Karpas-422 (cell line): ENCODE data around the gene MYMX. TPM values are rescaled to one million over a fixed set of nuclear protein-coding genes. Genes with fewer than 3 reads are reported as not detected.
"Not testable (repeated sequence)": the region's sequence is repeated elsewhere in the genome, so short reads cannot be mapped to it uniquely, and the experiment has no call there.

ENCODE experiments used
- DNase-seq: peaks from one replicate; pipeline ENCODE4 v3.0.0-alpha.2; 2015
- H2AFZ ChIP-seq: fragments of 200-600 bp; sonication (generic); 2 replicates; pipeline ENCODE4 v1.6.1; 2014; ENCODE audit warnings: antibody characterized with exemption, low read length, mixed read lengths
- H3K27ac ChIP-seq: fragments of 200-600 bp; sonication (generic); 2 replicates; pipeline ENCODE4 v1.5.1; 2014; ENCODE audit warnings: mild to moderate bottlenecking, low read length, moderate library complexity
- H3K27me3 ChIP-seq: fragments of 200-600 bp; sonication (generic); 2 replicates; pipeline ENCODE4 v1.6.1; 2014; ENCODE audit warnings: low read length, mixed read lengths
- H3K36me3 ChIP-seq: fragments of 200-600 bp; sonication (generic); 2 replicates; pipeline ENCODE4 v1.6.1; 2014; ENCODE audit warnings: low read length, mixed read lengths; ENCODE audit not compliant: insufficient read depth
- H3K4me1 ChIP-seq: fragments of 200-600 bp; sonication (generic); 2 replicates; pipeline ENCODE4 v1.6.1; 2014; ENCODE audit warnings: mild to moderate bottlenecking, low read length, mixed read lengths
- H3K4me2 ChIP-seq: fragments of 200-600 bp; sonication (generic); 2 replicates; pipeline ENCODE4 v1.6.1; 2014; ENCODE audit warnings: low read length, low read depth, mild to moderate bottlenecking; ENCODE audit not compliant: poor library complexity, severe bottlenecking
- H3K4me3 ChIP-seq: fragments of 200-600 bp; sonication (generic); 2 replicates; pipeline ENCODE4 v1.5.1; 2014; ENCODE audit warnings: mild to moderate bottlenecking, antibody characterized with exemption, low read length, mixed read lengths
- H3K79me2 ChIP-seq: fragments of 200-600 bp; sonication (generic); 2 replicates; pipeline ENCODE4 v1.6.1; 2014; ENCODE audit warnings: mild to moderate bottlenecking, low read length, mixed read lengths
- H3K9ac ChIP-seq: fragments of 200-600 bp; sonication (generic); 2 replicates; pipeline ENCODE4 v1.6.0; 2014; ENCODE audit warnings: low read length
- H3K9me2 ChIP-seq: fragments of 200-600 bp; sonication (generic), shearing (Covaris generic); replicated peaks from 2 replicates; pipeline ENCODE4 v1.6.0; 2014; ENCODE audit warnings: mild to moderate bottlenecking, low read length, moderate library complexity; ENCODE audit not compliant: insufficient read depth
- H3K9me3 ChIP-seq: fragments of 300-700, 200-600 bp; sonication (generic); 2 replicates; pipeline ENCODE4 v1.6.1; 2014; ENCODE audit warnings: low read length, mixed read lengths
- H4K20me1 ChIP-seq: fragments of 200-600 bp; sonication (generic); 2 replicates; pipeline ENCODE4 v1.6.1; 2014; ENCODE audit warnings: mild to moderate bottlenecking, antibody characterized with exemption, low read length, low read depth; ENCODE audit not compliant: insufficient read depth
- total RNA-seq: library from RNA; depleted of rRNA; stranded (reverse); fragments of >200 nt; shearing (Covaris generic); gene quantifications from 2 replicates; pipeline ENCODE4 v1.2.3, GENCODE V29; 2014; ENCODE audit warnings: low replicate concordance

Gene MYMX
- total RNA-seq, 1 experiment from 2014 or later: not detected

- Histone ChIP-seq H3K9ac (peak overlapping the region; percentile 23), H3K27ac (no peak overlapping the region), H3K27me3 (no peaks in the 10 kb centered on the region), H3K9me3 (no peaks in the 10 kb centered on the region), H3K9me2 (no peaks in the 10 kb centered on the region), H2AFZ (no peak overlapping the region; the same call in 1 of the 2 replicates), H3K36me3 (no peaks in the 10 kb centered on the region), H3K4me3 (peak overlapping the region; percentile 54; the same call in 1 of the 2 replicates), H3K4me2 (peak overlapping the region; percentile 31), H3K4me1 (peaks cover 5% of the 10 kb centered on the region), H4K20me1 (no peaks in the 10 kb centered on the region), H3K79me2 (no peaks in the 10 kb centered on the region)
- DNase-seq: peak; percentile 51
These were observed 39.8 kb upstream of the MYMX start for GRCh38 chr6:44176762-44177509.

GRCh38 chr6:44177691-44178423, 38.9 kb upstream of the MYMX start:
- no peaks in the 10 kb centered on the region for H3K9me3 ChIP-seq
- H4K20me1 ChIP-seq: no peaks in the 10 kb centered on the region
- no peak overlapping the region for H3K27ac ChIP-seq
- peaks cover 5% of the 10 kb centered on the region for H3K4me1 ChIP-seq
- no peaks in the 10 kb centered on the region for H3K36me3 ChIP-seq
- no peak overlapping the region for H3K4me2 ChIP-seq
- H2AFZ ChIP-seq: no peak overlapping the region
- no peak overlapping the region for H3K9ac ChIP-seq
- DNase-seq: no peak
- no peaks in the 10 kb centered on the region for H3K9me2 ChIP-seq
- H3K27me3 ChIP-seq: no peaks in the 10 kb centered on the region
- H3K79me2 ChIP-seq: no peaks in the 10 kb centered on the region
- H3K4me3 ChIP-seq: no peak overlapping the region

- Histone ChIP-seq H3K4me3 (no peak overlapping the region), H3K4me1 (peaks cover 5% of the 10 kb centered on the region), H4K20me1 (no peaks in the 10 kb centered on the region), H3K79me2 (no peaks in the 10 kb centered on the region), H3K9ac (no peak overlapping the region), H3K4me2 (no peak overlapping the region), H3K27ac (no peak overlapping the region), H2AFZ (no peak overlapping the region), H3K9me3 (no peaks in the 10 kb centered on the region), H3K27me3 (no peaks in the 10 kb centered on the region), H3K9me2 (no peaks in the 10 kb centered on the region), H3K36me3 (no peaks in the 10 kb centered on the region)
- DNase-seq: no peak
These were observed 38.2 kb upstream of the MYMX start for GRCh38 chr6:44178424-44179071.

GRCh38 chr6:44179072-44179536, 37.6 kb upstream of the MYMX start:
- Histone ChIP-seq H3K9me2 (no peaks in the 10 kb centered on the region), H3K4me2 (no peak overlapping the region), H3K4me1 (peaks cover 5% of the 10 kb centered on the region), H3K36me3 (no peaks in the 10 kb centered on the region), H3K9ac (no peak overlapping the region), H4K20me1 (no peaks in the 10 kb centered on the region), H3K79me2 (no peaks in the 10 kb centered on the region), H3K27me3 (no peaks in the 10 kb centered on the region), H2AFZ (no peak overlapping the region), H3K4me3 (no peak overlapping the region), H3K27ac (no peak overlapping the region), H3K9me3 (no peaks in the 10 kb centered on the region)
- no peak for DNase-seq

- H4K20me1 ChIP-seq: no peaks in the 10 kb centered on the region
- no peak overlapping the region for H3K27ac ChIP-seq
- no peak overlapping the region for H2AFZ ChIP-seq
- H3K79me2 ChIP-seq: no peaks in the 10 kb centered on the region
- H3K27me3 ChIP-seq: no peaks in the 10 kb centered on the region
- no peak for DNase-seq
- H3K4me3 ChIP-seq: no peak overlapping the region
- no peak overlapping the region for H3K4me2 ChIP-seq
- H3K9me2 ChIP-seq: no peaks in the 10 kb centered on the region
- no peak overlapping the region for H3K9ac ChIP-seq
- H3K36me3 ChIP-seq: no peaks in the 10 kb centered on the region
- H3K4me1 ChIP-seq: peaks cover 5% of the 10 kb centered on the region
- no peaks in the 10 kb centered on the region for H3K9me3 ChIP-seq
These were observed 37.1 kb upstream of the MYMX start for GRCh38 chr6:44179648-44180047.

- Histone ChIP-seq H3K9me2 (no peaks in the 10 kb centered on the region), H3K4me2 (no peak overlapping the region), H4K20me1 (no peaks in the 10 kb centered on the region), H3K27ac (no peak overlapping the region), H3K4me1 (peaks cover 5% of the 10 kb centered on the region), H3K9me3 (no peaks in the 10 kb centered on the region), H3K36me3 (no peaks in the 10 kb centered on the region), H2AFZ (no peak overlapping the region), H3K4me3 (no peak overlapping the region), H3K79me2 (no peaks in the 10 kb centered on the region), H3K27me3 (no peaks in the 10 kb centered on the region), H3K9ac (no peak overlapping the region)
- no peak for DNase-seq
These were observed 36.3 kb upstream of the MYMX start for GRCh38 chr6:44180406-44180805.

- Histone ChIP-seq H3K9me3 (no peaks in the 10 kb centered on the region), H3K9me2 (no peaks in the 10 kb centered on the region), H3K4me3 (no peak overlapping the region), H4K20me1 (no peaks in the 10 kb centered on the region), H3K27ac (no peak overlapping the region), H3K36me3 (no peaks in the 10 kb centered on the region), H3K9ac (no peak overlapping the region), H2AFZ (no peak overlapping the region), H3K4me2 (no peak overlapping the region), H3K27me3 (no peaks in the 10 kb centered on the region), H3K4me1 (peaks cover 5% of the 10 kb centered on the region), H3K79me2 (no peaks in the 10 kb centered on the region)
- DNase-seq: no peak
These were observed 35.8 kb upstream of the MYMX start for GRCh38 chr6:44180886-44181285.

GRCh38 chr6:44181784-44182183, 34.9 kb upstream of the MYMX start:
- DNase-seq, H3K27ac ChIP-seq, H3K4me2 ChIP-seq, H3K36me3 ChIP-seq, H3K4me1 ChIP-seq, H3K9me2 ChIP-seq, H3K4me3 ChIP-seq, H3K9ac ChIP-seq, H4K20me1 ChIP-seq, H2AFZ ChIP-seq, H3K9me3 ChIP-seq, H3K79me2 ChIP-seq, H3K27me3 ChIP-seq: not testable (repeated sequence)
